PFSK-1 (cell line): Measurements from ENCODE around the gene CUX1.

ENCODE experiments used
- FOXP2 ChIP-seq: optimal IDR thresholded peaks from 2 replicates; pipeline ENCODE3; 2011; ENCODE audit warnings: borderline replicate concordance, control low read depth, inconsistent platforms; ENCODE audit not compliant: insufficient read depth; ENCODE audit errors: extremely low read length, extremely low read depth
- POLR2AphosphoS5 ChIP-seq: IDR thresholded peaks from 2 replicates; pipeline ENCODE4 v1.6.1; 2012; ENCODE audit warnings: low read depth, mild to moderate bottlenecking, control low read depth, low read length, moderate library complexity
- SIN3A ChIP-seq: IDR thresholded peaks from 2 replicates; pipeline ENCODE4 v1.6.1; 2012; ENCODE audit warnings: mild to moderate bottlenecking, low read length, moderate library complexity, borderline replicate concordance; ENCODE audit not compliant: insufficient read depth
- TAF1 ChIP-seq: IDR thresholded peaks from 2 replicates; pipeline ENCODE4 v1.6.1; 2012; ENCODE audit warnings: low read length, control low read depth, borderline replicate concordance; ENCODE audit not compliant: insufficient read depth
- TF ChIP-seq, protein P1 (sequence below), 2 experiments: IDR thresholded peaks; 2 replicates each; pipeline versions ENCODE4 v1.6.1 to v1.8.0; 2011 to 2012; ENCODE audit warnings: low read depth in 2 of 2, low read length in 2 of 2, control low read depth in 1 of 2, inconsistent platforms in 1 of 2, mild to moderate bottlenecking in 1 of 2, moderate library complexity in 1 of 2; ENCODE audit not compliant: insufficient read depth in 1 of 2

CUX1 gene

DNA sequence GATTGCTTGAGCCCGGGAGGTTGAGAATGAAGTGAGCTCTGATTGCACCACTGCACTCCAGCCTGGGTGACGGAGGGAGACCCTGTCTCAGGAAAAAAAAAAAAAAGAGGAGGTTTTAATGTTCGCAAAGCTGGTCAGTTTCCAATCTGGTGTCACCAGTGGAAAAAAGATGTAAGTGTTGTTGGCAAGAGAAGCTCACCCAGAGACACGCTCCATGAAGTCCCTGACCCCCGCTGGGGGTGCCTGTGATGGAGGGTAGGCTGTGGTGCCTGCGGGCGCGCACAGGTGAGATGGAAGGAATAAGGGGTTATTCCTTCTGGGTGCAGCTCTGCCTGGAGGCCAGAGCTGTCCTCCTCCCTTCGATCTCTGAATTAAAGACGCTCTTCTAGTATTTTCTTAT lies 122.7 kb downstream of the CUX1 start:
- no peak for TF ChIP-seq POLR2AphosphoS5

DNA sequence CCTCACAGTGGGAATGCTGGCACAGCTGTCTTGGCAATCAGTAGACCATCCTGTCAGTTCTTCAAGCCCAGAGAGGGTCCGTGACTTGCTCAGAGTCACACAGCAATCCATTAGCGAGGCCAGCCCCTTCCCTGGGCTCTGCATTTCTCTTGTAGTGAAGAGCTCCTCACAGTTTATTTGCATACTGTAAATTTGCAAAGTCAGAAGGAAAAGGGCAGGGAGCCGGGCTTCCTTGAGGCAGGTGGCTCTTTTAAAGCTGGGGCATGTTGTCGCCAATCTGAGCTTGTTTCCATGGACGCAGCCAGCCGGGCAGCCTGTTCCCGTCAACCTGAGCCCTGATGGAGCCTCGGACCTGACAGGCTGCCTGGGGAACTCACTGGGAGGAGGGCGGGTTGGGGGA lies 123.4 kb downstream of the CUX1 start:
- TF ChIP-seq POLR2AphosphoS5 (no peak), SIN3A (no peak)

DNA sequence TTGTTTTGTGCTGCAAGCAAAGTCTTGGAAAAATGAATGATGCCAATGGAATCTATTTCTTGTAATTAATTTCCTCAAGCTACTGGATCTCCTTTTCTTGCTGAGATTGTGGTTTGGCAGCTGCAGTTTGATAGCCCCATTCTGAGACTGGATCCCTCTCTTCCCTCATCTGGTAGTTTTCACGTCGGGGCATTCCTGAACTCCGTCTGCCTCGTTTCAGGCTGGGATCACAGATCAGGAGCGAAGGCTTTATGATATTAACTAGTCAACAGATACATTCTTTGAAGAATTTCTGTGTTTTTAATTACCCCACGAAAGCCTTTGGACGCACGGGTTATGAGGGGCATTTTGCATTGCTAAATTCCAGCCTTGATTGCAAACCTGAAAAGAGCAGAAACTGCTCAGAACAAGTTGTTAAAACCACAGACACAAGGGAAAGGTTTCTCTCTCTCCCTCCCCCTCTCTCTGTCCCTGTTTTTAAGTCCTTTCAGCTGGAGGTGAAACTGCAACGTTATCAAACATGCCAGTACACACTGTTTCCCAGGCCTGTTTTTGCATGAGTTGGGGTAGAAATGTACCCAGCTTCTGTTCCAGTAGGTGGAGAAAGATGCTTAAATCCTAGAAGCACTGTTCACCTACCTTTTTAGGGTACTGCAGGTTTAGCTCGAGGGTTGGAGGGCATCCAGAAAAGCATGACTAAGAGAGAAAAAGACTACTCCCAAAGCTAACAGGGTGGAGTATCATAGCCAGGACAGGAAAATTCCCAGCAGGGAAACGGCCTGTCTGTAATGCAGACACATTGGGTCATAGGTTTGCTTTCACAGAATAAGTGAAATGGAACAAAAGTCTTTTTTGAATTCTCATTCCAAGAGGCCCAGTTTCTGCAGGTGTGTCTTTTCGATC lies 124.3 kb downstream of the CUX1 start:
- TF ChIP-seq TAF1 (no peak), FOXP2 (no peak), POLR2AphosphoS5 (no peak), SIN3A (no peak)
- TF ChIP-seq, protein P1, sequence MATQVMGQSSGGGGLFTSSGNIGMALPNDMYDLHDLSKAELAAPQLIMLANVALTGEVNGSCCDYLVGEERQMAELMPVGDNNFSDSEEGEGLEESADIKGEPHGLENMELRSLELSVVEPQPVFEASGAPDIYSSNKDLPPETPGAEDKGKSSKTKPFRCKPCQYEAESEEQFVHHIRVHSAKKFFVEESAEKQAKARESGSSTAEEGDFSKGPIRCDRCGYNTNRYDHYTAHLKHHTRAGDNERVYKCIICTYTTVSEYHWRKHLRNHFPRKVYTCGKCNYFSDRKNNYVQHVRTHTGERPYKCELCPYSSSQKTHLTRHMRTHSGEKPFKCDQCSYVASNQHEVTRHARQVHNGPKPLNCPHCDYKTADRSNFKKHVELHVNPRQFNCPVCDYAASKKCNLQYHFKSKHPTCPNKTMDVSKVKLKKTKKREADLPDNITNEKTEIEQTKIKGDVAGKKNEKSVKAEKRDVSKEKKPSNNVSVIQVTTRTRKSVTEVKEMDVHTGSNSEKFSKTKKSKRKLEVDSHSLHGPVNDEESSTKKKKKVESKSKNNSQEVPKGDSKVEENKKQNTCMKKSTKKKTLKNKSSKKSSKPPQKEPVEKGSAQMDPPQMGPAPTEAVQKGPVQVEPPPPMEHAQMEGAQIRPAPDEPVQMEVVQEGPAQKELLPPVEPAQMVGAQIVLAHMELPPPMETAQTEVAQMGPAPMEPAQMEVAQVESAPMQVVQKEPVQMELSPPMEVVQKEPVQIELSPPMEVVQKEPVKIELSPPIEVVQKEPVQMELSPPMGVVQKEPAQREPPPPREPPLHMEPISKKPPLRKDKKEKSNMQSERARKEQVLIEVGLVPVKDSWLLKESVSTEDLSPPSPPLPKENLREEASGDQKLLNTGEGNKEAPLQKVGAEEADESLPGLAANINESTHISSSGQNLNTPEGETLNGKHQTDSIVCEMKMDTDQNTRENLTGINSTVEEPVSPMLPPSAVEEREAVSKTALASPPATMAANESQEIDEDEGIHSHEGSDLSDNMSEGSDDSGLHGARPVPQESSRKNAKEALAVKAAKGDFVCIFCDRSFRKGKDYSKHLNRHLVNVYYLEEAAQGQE (IDR thresholded peaks at IDR 0.05; ENCODE audit: insufficient read depth in 1 of 2, low read depth in 2 of 2, low read length in 2 of 2): no peak

DNA sequence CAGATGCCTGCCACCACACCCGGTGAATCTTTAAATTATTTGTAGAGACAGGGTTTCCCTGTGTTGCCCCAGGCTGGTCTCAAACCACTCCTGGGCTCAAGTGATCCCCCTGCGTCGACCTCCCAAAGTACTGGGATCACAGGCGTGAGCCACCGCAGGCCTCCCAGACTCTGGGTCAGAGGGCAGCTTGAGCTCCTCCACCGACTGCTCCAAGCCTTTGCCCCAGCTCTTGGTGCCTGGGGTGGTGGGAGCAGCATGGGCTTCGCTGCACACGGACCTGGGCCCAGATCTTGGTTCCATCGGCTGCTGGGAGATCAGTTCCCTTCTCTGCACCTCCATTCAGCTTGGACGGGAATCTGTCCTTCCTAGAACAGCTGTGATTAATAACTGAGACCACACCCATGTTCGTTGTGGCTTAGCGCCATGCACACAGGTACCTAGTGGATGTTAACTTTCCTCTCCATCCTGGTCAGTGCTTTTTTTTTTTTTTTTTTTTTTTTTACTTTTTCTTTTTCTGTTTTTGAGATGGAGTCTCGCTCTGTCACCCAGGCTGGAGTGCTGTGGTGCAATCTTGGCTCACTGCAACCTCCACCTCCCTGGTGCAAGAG lies 125.3 kb downstream of the CUX1 start:
- TF ChIP-seq POLR2AphosphoS5 (no peak), SIN3A (no peak), FOXP2 (no peak), TAF1 (no peak)
- TF ChIP-seq, protein P1 (IDR thresholded peaks at IDR 0.05; ENCODE audit: insufficient read depth in 1 of 2, low read depth in 2 of 2, low read length in 2 of 2): no peak

DNA sequence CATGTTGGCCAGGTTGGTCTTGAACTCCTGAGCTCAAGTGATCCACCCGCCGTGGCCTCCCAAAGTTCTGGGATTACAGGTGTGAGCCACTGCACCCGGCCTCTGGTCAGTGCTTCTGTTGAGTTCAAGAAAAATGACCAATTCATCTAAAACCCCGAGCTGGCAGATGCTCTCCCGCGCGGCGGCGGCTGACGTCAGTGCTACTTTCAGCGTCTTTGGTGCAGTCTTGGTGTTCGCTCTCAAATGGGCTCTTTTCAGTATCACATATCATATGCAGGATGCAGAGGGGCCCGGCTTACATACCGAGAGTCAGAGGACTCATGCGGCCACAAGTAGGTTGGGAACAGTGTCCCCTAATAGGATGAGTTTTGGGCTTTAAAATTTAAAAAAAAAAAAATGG lies 125.9 kb downstream of the CUX1 start:
- TF ChIP-seq FOXP2 (no peak), SIN3A (no peak), TAF1 (no peak), POLR2AphosphoS5 (no peak)
- TF ChIP-seq, protein P1 (IDR thresholded peaks at IDR 0.05; ENCODE audit: insufficient read depth in 1 of 2, low read depth in 2 of 2, low read length in 2 of 2): no peak

DNA sequence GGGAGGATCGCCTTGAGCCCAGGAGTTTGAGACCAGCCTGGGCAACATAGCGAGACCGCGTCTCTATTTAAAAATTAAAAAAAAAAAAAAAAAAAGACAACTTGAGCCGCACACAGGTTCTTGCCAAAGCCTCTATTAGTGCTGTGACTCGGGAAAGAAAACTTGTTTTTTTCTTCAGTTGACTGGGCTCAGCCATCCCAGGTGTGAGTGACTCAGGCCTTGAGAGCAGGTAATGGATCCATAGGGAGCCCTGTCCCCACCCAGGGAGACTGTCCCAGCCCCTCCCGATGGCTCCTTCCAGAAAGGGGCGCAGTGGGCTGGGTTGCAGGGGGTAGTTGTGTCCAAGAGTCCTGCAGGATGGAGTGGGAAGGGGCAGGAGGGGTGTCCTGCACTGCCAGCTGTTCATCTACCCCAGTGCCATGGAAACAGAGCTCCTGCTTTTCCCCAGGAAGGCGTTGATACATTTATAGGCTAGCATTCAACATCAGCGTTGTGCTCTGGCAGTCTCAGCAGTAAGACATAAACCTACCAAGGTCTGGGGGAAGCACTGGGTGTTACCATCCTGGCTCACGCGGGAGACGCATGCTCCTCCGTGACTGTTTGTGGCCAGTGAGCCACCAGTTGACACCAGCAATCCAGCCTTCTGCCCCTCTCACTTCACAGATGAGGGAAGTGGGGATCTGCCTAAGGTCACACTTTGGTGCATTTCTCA lies 126.6 kb downstream of the CUX1 start:
- no peak for TF ChIP-seq SIN3A
- TF ChIP-seq POLR2AphosphoS5: no peak
- no peak for TF ChIP-seq TAF1
- TF ChIP-seq FOXP2: no peak
- TF ChIP-seq, protein P1 (IDR thresholded peaks at IDR 0.05; ENCODE audit: insufficient read depth in 1 of 2, low read depth in 2 of 2, low read length in 2 of 2): no peak
